ENCODE results near the gene ACAA1.

GRCh38 chr3:38147421-38147820, 10.5 kb upstream of the ACAA1 start:
- TF ChIP-seq CTCF (conservative IDR thresholded peaks at IDR 0.05; ENCODE audit: low read depth in 2 of 2) = no peak
- TF ChIP-seq ZNF331 (CRISPR knock-in tag; IDR thresholded peaks at IDR 0.05; ENCODE audit: low read depth) = no peak
- no peak for TF ChIP-seq EZH2 (IDR thresholded peaks at IDR 0.05; ENCODE audit: low read depth, unreplicated experiment)
- no peak for TF ChIP-seq REST (IDR thresholded peaks at IDR 0.05; ENCODE audit: unreplicated experiment)
- TF ChIP-seq EZH2phosphoT487 (IDR thresholded peaks at IDR 0.05; ENCODE audit: unreplicated experiment) = no peak
- no peak for TF ChIP-seq POLR2AphosphoS5 (IDR thresholded peaks at IDR 0.05; ENCODE audit: low read depth)
- TF ChIP-seq JUNB (IDR thresholded peaks at IDR 0.05; ENCODE audit: unreplicated experiment) = no peak
- TF ChIP-seq STAT1 (IDR thresholded peaks at IDR 0.05; ENCODE audit: unreplicated experiment) = no peak

All from GM23338 (cell line).